GM12892 (cell line): ENCODE measurements around the gene KANSL2.

Experiments
- POLR2A ChIP-seq: IDR thresholded peaks from 2 replicates; pipeline ENCODE4 v1.6.1; 2011; ENCODE audit warnings: low read depth, low read length, control low read depth
- POLR2AphosphoS5 ChIP-seq: IDR thresholded peaks from 2 replicates; pipeline ENCODE4 v1.6.1; 2011; ENCODE audit warnings: low read depth, low read length, control low read depth

DNA sequence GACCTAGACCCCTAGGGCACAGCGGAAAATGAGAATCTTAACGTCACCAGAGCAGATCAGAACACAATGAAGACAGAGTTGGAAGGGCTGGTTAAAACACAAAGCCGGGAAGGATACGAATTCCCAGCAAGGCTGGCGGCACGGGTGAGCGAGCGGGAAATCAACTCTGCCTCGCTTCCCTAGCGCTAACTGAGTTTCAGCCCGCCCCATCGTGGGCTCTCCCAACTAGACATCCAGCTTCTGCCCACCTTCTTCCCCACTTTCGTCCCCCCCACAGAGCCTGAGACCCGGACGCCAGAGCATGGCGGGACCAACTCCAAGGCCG is 34.1 kb upstream of the KANSL2 start:
- no peak for TF ChIP-seq POLR2AphosphoS5
- no peak for TF ChIP-seq POLR2A
